Fibroblast of peridontal ligament (primary cell): ENCODE measurements around the gene DNAJC17.

Experiments
- DNase-seq: peaks from one replicate; pipeline ENCODE4 v3.0.0-alpha.2; 2010; ENCODE audit errors: extremely low read depth

The DNAJC17 gene, protein sequence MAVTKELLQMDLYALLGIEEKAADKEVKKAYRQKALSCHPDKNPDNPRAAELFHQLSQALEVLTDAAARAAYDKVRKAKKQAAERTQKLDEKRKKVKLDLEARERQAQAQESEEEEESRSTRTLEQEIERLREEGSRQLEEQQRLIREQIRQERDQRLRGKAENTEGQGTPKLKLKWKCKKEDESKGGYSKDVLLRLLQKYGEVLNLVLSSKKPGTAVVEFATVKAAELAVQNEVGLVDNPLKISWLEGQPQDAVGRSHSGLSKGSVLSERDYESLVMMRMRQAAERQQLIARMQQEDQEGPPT

DNA sequence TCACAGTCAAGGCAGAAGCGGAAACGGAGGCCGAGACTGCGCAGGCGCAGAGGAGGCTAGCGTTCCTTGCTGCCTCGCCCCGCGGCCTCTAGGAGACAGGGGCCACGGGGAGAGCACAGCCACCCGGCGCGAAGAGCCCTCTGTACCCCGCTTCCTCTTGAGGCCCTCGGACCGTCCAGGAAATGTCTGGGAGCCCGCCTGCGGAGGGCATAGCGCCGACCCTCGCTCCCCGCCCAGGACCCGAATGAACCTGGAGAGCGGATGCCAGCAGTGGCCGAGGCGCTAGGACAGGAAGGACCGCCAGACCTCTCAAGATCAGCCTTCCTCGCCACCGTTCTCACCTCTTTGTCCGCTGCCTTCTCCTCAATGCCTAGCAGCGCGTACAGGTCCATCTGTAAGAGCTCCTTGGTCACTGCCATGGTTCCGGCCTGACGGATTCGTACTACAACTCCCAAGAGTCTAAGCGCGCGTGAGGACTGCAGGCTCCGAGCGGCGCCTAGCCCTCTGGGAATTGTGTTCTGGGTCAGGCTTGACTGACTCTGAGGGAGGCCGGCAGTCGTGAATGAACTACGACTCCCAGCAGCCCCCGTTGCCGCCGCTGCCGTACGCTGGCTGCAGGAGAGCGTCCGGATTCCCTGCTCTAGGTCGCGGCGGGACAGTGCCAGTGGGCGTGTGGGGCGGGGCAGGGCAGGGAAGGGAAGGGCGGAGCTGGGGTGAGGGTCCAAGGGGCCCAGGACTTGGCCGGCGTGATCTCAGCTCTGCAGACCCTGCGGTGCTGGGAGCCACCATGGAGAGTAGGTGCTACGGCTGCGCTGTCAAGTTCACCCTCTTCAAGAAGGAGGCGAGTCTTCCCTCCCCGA lies at the start of gene DNAJC17, which contains the start of gene ZFYVE19:
TSS of gene DNAJC17 (minus strand) at position 446 of the 860 bp plus-strand sequence. CDS start at position 419, 27 bp downstream.
TSS of gene ZFYVE19 (plus strand) at position 62 of the 860 bp plus-strand sequence. CDS start at position 563, 501 bp downstream.
- DNase-seq: peak; percentile 98

DNA sequence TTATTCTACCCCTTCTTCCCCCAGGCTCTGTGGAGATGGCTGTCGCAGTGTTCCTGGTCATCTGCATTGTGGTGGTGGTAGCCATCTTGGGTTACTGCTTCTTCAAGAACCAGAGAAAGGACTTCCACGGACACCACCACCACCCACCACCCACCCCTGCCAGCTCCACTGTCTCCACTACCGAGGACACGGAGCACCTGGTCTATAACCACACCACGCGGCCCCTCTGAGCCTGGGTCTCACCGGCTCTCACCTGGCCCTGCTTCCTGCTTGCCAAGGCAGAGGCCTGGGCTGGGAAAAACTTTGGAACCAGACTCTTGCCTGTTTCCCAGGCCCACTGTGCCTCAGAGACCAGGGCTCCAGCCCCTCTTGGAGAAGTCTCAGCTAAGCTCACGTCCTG lies 49.5 kb upstream of the DNAJC17 start:
- no peak for DNase-seq

DNA sequence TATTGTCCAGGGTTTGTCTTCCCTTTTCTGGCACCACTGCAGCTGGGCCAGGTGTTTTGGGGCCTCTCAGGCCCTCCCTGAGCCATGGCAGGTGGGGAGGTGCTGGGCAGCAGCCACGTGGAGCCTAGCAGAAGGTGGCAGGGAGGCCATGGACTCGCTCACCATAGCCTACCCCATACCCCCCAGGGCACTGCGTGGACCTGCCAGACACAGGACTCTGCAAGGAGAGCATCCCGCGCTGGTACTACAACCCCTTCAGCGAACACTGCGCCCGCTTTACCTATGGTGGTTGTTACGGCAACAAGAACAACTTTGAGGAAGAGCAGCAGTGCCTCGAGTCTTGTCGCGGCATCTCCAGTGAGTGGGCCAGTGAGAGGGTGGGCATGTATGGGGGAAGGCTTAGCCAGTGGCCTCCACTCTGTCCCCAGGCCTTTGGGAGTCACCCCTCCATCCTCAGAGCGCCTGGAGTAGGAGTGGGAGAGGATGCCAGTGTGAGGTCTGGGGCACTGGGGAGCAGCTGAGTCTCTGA lies 48.5 kb upstream of the DNAJC17 start:
- DNase-seq: no peak

DNA sequence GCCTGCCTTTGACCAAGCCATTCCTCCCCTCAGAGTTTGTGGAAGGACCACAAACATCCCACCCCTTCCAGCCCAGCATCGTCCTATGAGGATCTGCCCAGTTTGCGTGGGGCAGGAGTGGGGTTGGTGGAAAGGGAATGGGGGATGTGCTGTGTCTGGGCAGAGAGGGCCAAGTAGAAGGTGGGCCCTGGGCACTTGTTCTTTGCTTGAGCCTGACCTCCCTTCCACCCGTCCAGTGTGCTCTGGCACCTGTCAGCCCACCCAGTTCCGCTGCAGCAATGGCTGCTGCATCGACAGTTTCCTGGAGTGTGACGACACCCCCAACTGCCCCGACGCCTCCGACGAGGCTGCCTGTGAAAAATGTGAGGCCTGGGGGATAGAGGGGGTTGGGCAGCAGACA lies 46.9 kb upstream of the DNAJC17 start:
- DNase-seq: no peak

DNA sequence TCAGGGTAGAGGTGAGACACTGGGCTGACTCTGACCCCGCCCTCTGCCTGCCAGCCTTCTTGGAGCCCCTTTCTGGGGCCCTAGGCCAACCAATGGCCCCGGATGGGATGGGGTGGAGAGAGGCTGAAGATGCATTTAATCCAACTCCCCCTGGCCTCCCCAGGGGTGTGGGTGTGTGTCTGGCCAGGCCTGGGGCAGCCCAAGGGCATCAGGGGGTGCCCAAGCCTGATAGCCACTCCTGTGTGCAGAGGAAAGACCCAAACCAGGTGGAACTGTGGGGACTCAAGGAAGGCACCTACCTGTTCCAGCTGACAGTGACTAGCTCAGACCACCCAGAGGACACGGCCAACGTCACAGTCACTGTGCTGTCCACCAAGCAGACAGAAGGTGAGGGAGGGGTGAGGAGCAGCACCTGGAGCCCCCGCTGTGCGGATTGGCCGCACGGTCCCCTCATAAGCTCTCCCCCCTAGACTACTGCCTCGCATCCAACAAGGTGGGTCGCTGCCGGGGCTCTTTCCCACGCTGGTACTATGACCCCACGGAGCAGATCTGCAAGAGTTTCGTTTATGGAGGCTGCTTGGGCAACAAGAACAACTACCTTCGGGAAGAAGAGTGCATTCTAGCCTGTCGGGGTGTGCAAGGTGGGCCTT lies 46.1 kb upstream of the DNAJC17 start:
- no peak for DNase-seq

DNA sequence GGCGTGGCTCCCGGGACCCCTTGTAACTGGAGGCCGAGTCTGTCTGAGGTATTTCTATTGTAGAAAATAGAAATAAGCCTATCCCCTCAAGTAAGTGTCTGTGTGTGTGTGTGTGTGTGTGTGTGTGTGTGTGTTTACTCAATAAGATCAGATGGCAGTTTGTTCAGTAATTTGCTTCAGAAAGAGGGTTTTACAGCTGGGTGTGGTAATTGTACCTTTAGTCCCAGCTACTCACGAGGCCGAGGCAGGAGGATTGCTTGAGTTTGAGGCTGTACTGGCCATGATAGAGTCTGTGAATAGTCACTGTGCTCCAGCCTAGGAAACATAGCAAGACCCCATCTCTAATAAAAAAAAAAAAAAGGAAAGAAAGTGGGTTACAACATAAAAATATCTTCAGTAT lies 45.3 kb upstream of the DNAJC17 start:
- DNase-seq: no peak

DNA sequence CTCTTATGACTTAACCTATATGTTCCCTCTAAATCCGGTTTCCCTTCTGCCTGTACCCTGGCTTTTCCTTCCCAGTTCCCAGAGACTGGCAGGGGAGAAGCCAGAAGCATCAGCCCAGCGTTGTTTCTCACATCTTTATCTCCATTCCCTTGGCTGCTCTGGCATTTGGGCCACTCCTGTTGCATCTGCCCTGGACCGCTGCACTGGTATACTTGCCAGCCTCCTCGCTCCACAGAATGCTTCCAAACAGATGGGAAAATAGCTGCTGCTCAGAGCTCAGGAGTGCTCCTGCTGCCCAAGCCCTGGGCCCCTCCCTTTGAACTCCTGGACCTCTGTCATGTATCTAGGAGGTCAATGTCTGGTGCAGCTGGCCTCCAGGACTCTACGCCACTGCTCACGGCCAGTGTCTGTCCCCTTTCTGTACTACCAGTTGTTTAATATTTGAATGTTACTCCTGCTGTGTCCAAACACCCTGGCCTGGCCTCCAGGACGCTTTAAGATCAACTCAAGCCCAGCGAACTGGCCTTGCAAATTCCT lies 43.4 kb upstream of the DNAJC17 start:
- DNase-seq: no peak

DNA sequence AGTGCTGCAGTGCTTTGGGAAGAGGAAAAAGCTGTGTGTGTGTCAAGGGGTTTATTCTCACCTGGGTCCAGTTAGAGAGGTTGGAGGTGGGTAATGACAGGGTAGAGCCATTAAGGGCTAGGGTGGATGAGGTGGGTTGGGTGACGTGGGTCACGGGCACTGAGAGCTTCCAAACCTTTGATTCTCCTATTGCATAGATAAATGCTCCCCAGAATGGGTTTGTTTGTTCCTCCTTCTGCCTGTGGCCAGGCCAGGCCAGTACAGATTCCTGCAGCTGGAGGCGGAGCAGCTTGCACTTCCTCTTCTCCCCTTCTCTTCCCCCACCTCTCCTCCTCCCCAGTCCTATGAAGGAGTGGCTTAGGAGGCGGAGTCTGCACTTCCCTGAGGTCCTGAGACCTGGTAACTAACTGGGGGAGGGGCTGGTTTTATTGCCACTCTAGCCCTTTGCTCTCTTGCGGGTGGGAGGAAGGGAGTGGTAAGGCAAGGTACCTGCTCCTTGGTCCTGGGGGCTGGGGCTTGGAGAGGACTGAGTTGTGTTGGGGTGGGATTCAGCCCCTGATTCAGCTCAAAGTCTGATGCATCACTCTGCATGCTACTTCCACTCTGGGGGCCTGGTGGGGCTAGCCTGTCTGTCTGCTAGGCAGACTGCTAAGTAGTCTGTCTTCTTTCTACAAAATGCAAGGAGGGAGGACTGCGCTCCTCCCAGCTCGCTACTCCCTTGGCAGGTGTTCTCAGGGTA lies 40.1 kb upstream of the DNAJC17 start:
- no peak for DNase-seq

DNA sequence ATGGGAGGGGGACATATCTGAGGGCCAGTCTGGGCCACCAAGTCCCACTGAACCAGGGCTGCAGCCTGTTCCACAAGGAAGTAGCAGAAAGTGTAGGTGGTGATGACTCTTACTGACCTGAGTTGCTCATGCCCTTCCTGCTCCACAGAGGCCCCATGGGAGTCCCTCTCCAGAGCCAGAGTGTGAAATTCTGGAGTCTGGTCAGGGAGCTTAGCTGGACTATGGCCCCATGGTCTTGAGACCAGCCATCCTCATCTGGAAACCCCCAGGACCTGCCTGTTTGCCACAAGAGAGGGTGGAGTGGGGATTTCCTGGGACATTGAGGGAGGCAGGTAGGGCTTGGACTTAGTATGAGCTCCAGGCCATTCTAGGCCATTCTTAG lies 39.6 kb upstream of the DNAJC17 start:
- no peak for DNase-seq

DNA sequence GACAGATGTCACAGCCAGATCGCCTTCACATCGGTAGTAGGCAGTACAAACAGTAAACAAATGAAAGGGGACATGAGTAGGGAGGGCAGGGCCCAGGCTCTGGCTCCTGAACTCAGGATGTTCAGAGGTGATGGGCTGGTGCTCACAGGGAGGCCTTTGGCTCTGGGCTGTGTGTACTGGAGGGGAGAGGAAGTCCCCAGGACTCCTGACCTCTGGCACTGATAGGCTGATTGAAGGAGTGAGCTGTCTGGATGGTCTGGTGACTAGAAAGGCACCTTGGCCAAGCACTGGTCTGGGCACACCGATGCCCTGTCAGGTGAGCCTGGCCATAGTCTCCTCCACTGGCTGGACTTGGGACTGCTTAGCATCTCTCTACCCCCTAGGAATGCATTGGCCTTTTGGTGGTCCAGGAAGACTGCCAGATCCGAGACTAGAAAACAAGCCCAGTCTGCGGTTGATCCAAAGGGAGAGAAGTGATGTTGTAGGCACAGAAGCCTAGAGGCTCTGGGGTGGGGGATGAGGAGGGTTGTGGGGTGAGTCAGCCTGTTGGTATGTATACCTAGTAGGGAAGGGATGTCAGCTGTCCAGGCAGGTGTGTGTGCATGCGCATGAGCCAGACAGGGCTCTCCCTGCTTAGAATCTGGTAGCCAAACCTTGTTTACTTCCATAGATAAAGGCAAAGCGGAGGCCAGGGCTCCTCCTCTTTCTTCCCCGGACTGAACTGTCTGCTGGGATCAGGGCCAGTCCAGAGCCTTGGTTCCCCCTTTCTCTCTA lies 38.4 kb upstream of the DNAJC17 start:
- DNase-seq: no peak

DNA sequence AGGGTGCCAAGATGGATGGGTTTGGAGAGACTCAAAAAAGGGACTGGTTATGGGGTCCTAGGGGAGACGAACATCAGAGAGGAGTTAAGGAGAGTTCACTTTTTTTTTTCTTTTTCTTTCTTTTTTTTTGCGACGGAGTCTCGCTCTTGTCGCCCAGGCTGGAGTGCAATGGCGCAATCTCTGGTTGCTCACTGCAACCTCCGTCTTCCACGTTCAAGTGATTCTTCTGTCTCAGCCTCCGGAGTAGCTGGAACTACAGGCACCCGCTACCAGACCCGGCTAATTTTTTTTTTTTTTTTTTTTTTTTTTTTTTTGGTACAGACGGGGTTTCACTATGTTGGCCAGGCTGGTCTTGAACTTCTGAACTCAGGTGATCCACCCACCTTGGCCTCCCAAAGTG lies 37.8 kb upstream of the DNAJC17 start:
- no peak for DNase-seq

DNA sequence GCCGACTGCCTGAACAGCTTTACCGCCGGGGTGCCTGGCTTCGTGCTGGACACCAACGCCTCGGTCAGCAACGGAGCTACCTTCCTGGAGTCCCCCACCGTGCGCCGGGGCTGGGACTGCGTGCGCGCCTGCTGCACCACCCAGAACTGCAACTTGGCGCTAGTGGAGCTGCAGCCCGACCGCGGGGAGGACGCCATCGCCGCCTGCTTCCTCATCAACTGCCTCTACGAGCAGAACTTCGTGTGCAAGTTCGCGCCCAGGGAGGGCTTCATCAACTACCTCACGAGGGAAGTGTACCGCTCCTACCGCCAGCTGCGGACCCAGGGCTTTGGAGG lies 37.4 kb upstream of the DNAJC17 start:
- DNase-seq: no peak

DNA sequence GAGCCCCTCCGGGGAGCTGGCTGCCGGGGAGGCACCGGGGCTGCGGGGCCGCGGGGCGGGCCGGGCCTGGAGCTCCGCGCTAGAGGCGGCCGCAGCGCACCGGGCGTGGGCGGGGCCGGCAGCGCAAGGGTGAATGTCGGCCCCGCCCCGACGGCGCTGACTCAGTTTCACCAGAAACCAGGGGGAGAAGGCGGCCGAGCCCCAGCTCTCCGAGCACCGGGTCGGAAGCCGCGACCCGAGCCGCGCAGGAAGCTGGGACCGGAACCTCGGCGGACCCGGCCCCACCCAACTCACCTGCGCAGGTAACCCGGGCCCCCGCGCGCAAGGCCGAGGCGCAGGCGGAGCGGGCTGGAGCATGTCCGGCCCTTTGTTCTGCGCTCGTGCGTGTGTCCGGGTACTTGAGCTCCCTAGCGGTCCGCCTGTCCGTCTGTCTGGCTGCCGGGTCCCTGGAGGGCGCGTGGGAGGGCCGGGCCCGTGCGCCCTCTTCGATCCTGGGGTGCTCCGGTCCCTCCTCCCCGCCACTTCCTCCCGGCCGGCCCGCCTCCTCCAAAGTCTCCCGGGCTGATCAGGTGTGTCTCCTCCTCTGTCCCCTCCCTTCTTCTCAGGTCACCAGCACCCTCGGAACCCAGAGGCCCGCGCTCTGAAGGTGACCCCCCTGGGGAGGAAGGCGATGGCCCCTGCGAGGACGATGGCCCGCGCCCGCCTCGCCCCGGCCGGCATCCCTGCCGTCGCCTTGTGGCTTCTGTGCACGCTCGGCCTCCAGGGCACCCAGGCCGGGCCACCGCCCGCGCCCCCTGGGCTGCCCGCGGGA lies 36.8 kb upstream of the DNAJC17 start, which contains the start of gene SPINT1:
TSS of gene SPINT1 (plus strand) at position 164 of the 811 bp plus-strand sequence. CDS start at position 671, 507 bp downstream.
- no peak for DNase-seq

DNA sequence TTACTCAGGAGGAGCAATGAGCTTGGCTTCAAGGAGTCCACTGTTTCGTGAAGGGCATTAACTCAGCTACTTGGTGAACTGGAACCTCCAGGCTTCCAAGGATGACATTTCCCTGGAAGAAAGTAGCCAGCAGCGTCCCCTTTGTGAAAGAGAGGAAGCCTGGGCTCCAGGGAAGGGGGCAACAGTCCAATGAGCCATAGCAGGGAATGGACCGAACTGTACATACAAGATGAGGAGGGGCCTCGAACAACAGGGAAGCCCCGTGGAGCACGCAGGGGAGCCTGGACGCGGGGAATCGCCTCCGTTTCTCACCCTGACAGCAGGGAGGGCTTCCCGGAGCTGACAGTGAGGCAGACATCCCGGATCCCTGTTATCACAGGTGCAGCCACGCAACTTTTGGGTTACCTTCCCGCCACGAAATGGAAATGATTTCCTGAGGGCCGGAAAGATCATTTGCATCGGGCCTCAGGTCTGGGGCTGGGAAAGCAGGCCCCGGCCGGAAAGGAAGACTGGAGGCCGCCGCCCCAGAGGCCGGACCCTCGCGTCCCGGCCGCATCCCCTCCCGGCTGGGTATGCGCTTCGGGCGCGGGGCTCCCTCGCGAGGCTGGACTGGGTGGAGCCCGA lies 36.1 kb upstream of the DNAJC17 start:
- no peak for DNase-seq

DNA sequence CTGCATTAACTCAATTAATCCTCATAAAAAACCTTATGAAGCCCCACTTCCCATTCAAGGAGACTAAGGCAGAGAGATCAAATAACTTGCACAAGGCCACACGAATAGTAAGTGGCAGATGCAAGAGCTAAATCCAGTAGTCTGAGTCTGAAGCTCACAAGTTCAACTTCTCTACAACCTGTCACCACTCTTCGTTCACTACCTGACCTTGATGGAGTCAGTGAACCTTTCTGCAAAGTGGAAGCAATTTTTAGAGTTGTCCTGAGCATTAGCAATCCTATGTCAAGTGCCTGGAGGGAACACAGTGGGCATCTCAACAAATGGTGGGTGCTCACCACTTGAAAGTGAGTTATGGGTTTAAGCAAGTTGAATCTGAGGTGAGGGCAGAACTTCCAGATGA lies 34.5 kb upstream of the DNAJC17 start:
- DNase-seq: no peak

DNA sequence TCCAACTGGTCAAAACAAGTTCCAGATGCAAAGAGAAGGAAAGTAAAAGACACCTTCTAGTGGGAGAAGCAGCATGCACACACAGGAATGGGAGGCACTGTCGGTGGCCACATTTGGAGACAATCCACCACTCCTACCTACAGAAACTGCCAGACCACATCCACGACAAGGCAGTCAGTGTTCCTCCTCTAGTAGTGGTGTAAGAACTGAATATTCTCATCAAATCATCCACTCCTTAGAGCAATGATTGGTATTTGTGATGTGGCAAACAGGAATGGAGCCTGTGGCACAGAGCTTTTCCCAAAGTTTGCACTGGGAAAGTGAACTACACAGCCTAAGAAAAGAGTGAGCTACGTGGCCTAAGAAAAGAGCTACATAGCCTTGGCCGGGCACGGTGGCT lies 31.5 kb upstream of the DNAJC17 start:
- peak; percentile 33 for DNase-seq

DNA sequence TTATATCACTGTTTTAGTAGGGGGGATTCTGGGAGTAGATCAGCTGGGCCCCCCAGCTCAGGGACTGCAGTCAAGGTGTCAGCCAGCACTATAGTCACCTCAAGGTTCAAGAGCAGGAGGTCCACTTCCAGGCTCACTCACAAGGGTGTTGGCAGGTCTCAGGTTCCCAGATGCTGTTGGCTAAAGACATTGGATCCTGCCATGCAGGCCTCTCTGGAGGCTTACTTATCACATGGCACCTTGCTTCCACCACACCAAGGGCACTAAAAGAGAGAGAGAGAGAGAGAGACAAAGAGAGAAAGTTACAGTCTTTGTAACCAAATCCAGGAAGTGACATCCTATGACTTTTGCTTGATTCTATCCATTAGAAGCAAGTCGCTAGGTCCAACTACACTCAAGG lies 28.7 kb upstream of the DNAJC17 start:
- DNase-seq: no peak

DNA sequence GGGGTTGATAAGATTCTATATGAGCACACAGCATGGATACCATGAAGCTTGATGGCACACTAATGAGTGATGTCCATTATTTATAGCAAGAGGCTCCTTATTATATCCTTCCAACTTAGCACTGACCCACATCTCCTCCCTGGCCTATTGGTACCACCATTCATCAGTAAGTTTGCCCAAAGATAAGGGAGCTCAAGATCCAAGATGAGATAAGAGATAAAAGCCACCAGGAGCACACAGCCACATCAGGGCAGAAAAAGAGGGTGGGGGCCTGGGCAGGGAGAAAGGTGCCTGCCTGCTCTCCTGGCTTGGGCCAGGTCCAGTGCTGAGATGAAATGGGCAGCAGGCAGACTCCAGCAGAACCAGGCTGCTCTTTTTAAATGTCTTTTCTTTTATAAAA lies 25.6 kb upstream of the DNAJC17 start:
- DNase-seq: no peak

DNA sequence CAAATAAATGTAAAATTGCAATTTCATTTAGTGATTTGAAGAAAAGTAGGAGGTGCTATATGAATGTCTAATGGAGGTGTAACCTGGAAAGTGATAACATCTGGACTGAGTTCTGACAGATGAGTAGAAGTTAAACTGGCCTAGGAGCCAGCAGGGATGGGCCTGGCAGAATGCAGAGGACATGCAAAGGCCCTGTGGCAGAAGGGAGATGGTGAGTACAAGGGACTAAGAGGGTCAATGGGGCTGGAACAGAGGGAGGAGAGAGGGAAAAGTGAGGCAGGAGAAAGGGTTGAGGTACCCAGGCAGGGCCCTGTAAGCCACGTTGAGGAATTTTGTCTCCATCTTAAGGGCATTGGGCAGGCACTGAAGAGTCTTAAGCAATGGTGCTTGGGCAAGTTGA lies 24.6 kb upstream of the DNAJC17 start:
- no peak for DNase-seq
